PFSK-1 (cell line): Measurements from ENCODE around the gene ZNF263.

Experiments
- FOXP2 ChIP-seq: optimal IDR thresholded peaks from 2 replicates; pipeline ENCODE3; 2011; ENCODE audit warnings: borderline replicate concordance, control low read depth, inconsistent platforms; ENCODE audit not compliant: insufficient read depth; ENCODE audit errors: extremely low read length, extremely low read depth
- POLR2AphosphoS5 ChIP-seq: IDR thresholded peaks from 2 replicates; pipeline ENCODE4 v1.6.1; 2012; ENCODE audit warnings: low read depth, mild to moderate bottlenecking, control low read depth, low read length, moderate library complexity
- SIN3A ChIP-seq: IDR thresholded peaks from 2 replicates; pipeline ENCODE4 v1.6.1; 2012; ENCODE audit warnings: mild to moderate bottlenecking, low read length, moderate library complexity, borderline replicate concordance; ENCODE audit not compliant: insufficient read depth
- TAF1 ChIP-seq: IDR thresholded peaks from 2 replicates; pipeline ENCODE4 v1.6.1; 2012; ENCODE audit warnings: low read length, control low read depth, borderline replicate concordance; ENCODE audit not compliant: insufficient read depth
- TF ChIP-seq, protein P1 (sequence below), 2 experiments: IDR thresholded peaks; 2 replicates each; pipeline versions ENCODE4 v1.6.1 to v1.8.0; 2011 to 2012; ENCODE audit warnings: low read depth in 2 of 2, low read length in 2 of 2, control low read depth in 1 of 2, inconsistent platforms in 1 of 2, mild to moderate bottlenecking in 1 of 2, moderate library complexity in 1 of 2; ENCODE audit not compliant: insufficient read depth in 1 of 2

Gene ZNF263

DNA sequence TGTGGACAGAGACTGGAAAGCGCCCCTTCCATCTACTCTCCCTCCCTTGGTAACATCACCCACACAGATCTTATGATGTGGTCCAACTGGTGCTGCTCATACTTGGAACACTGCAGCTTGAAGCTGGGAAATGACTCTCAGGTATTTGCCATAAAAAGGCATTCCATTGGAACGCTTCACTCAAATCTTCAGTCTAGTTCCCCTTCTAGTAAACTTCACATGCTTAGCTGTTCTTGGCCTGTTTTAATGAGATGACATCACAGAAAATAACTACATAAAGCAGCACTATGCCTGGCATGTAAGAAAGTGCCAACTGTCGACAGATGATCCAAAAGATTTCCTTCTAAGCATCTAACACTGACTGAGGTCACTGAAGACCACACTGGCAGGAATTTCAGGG, 9.3 kb downstream of the ZNF263 start:
- TF ChIP-seq, protein P1, sequence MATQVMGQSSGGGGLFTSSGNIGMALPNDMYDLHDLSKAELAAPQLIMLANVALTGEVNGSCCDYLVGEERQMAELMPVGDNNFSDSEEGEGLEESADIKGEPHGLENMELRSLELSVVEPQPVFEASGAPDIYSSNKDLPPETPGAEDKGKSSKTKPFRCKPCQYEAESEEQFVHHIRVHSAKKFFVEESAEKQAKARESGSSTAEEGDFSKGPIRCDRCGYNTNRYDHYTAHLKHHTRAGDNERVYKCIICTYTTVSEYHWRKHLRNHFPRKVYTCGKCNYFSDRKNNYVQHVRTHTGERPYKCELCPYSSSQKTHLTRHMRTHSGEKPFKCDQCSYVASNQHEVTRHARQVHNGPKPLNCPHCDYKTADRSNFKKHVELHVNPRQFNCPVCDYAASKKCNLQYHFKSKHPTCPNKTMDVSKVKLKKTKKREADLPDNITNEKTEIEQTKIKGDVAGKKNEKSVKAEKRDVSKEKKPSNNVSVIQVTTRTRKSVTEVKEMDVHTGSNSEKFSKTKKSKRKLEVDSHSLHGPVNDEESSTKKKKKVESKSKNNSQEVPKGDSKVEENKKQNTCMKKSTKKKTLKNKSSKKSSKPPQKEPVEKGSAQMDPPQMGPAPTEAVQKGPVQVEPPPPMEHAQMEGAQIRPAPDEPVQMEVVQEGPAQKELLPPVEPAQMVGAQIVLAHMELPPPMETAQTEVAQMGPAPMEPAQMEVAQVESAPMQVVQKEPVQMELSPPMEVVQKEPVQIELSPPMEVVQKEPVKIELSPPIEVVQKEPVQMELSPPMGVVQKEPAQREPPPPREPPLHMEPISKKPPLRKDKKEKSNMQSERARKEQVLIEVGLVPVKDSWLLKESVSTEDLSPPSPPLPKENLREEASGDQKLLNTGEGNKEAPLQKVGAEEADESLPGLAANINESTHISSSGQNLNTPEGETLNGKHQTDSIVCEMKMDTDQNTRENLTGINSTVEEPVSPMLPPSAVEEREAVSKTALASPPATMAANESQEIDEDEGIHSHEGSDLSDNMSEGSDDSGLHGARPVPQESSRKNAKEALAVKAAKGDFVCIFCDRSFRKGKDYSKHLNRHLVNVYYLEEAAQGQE (IDR thresholded peaks at IDR 0.05; ENCODE audit: insufficient read depth in 1 of 2, low read depth in 2 of 2, low read length in 2 of 2) = no peak
- TF ChIP-seq FOXP2 (no peak), SIN3A (no peak), POLR2AphosphoS5 (no peak), TAF1 (no peak)

- TF ChIP-seq POLR2AphosphoS5 (no peak), TAF1 (no peak)
These were observed 11.9 kb downstream of the ZNF263 start for GRCh38 chr16:3295209-3295608.

- TF ChIP-seq SIN3A (no peak), FOXP2 (no peak), TAF1 (no peak), POLR2AphosphoS5 (no peak)
- TF ChIP-seq, protein P1 (IDR thresholded peaks at IDR 0.05; ENCODE audit: insufficient read depth in 1 of 2, low read depth in 2 of 2, low read length in 2 of 2) = no peak
These were observed 12.5 kb downstream of the ZNF263 start for GRCh38 chr16:3295783-3296182.

DNA sequence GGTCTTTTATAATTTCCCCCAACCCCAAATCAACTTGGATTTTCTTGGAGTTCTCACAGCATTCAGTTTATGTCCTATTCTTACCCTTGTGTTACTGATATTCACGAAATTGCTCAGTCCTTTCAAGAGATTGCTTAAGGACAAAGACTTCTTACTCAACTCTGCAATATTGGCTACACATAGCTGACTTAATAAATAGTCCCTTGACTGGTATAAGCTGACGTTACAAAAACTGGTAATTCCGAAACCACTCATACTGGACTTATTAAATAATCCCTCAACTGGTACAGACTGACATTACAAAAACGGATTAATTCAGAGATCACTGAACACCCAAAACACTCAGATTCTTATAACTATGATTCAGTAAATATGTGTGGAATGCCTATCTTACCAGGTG, 21.1 kb downstream of the ZNF263 start:
- TF ChIP-seq, protein P1 (IDR thresholded peaks at IDR 0.05; ENCODE audit: insufficient read depth in 1 of 2, low read depth in 2 of 2, low read length in 2 of 2) = no peak
- no peak for TF ChIP-seq FOXP2
- no peak for TF ChIP-seq TAF1
- no peak for TF ChIP-seq SIN3A
- TF ChIP-seq POLR2AphosphoS5 = no peak

DNA sequence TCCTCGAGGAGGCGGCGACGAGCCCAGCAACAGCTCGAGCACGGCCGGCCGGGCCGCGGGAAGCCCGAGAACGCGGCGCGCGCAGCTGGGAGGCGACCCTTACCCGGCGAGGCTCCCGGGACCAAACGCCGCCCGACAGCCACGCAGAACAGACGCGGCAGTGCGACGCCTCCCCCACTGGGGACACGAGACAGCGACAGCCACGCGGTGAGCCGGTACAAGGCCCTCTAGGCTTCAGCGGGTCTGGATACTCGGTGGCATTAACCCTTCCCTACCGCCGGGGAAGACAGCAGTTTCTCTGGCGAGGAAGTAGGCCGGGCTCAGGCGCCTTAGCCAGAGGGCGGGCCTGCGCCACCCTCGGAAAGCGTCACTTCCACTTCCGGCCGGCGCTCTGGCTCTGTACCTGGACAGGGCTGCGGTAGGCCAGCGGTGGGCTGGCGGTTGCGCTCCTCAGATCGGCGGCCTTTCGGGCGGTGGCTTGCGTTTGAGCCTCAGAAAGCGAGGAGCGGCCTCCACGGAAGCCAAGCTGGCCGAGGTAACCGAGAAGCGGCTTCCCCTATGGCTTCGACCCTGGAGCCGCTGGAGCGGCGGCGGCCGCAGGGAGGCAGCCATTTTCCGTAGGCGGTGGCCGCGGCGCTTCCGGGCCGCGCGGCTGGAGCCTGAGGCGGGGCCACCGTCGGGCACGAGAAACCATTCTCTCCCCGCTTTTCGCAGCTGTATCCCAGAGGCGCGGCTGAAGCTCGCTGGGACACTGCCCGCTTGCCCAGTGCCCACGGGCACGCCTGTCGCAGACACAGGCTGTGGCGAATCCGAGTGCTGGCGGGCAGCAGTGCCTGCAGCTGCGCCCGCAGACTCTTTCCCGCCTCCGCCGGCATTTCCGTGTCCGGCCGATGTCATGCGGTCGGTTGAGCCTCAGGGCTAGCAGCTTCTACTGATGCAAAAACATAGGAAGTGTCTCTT, 22.1 kb downstream of the ZNF263 start, which contains the start of the genes TIGD7 and ZNF75A:
Gene TIGD7 (minus strand): TSS at position 322 of the 960 bp plus-strand sequence. CDS start 4,816 bp downstream, outside the sequence.
Gene ZNF75A (plus strand): TSS at position 389 of the 960 bp plus-strand sequence. CDS start 2,932 bp downstream, outside the sequence.
- TF ChIP-seq POLR2AphosphoS5 (peak; percentile 95), SIN3A (no peak), TAF1 (peak; percentile 93), FOXP2 (peak; percentile 85)
- TF ChIP-seq, protein P1 (IDR thresholded peaks at IDR 0.05; ENCODE audit: insufficient read depth in 1 of 2, low read depth in 2 of 2, low read length in 2 of 2) = peak in 1 of 2 experiments; percentile 16; a peak in 1 of 4 replicates
